ENCODE results near the gene KLHL30.

DNA sequence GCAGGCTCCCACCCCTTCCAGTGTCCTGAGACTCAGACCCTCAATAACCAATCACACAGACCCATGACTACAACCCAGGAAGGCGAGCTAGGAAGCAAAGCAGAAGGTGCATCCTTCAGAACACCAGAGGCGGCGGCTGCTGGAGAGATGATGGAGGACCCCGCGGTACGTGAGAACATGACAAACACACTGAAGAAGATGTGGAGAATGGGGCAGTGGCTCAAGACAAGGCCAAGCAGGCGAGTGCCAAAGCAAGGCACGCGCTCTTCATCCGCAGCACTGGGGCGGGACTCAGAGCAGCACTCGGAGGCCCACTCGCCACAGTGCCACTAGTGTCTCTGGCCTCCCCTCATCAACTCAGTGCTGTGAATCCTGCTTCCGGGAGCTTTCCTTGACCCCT is 34.0 kb downstream of the KLHL30 start:
- TF ChIP-seq, protein P1, sequence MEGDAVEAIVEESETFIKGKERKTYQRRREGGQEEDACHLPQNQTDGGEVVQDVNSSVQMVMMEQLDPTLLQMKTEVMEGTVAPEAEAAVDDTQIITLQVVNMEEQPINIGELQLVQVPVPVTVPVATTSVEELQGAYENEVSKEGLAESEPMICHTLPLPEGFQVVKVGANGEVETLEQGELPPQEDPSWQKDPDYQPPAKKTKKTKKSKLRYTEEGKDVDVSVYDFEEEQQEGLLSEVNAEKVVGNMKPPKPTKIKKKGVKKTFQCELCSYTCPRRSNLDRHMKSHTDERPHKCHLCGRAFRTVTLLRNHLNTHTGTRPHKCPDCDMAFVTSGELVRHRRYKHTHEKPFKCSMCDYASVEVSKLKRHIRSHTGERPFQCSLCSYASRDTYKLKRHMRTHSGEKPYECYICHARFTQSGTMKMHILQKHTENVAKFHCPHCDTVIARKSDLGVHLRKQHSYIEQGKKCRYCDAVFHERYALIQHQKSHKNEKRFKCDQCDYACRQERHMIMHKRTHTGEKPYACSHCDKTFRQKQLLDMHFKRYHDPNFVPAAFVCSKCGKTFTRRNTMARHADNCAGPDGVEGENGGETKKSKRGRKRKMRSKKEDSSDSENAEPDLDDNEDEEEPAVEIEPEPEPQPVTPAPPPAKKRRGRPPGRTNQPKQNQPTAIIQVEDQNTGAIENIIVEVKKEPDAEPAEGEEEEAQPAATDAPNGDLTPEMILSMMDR (IDR thresholded peaks at IDR 0.05), result no peak
- TF ChIP-seq POLR2A (IDR thresholded peaks at IDR 0.05), result no peak

Measured in breast epithelium (tissue), 3 donors.